HTERT RPE-1 (cell line): Measurements from ENCODE around the gene ABCA6.

Experiments used
- in situ Hi-C: fragments of 300-500 bp; cut with MboI; formaldehyde crosslinking; loops from 4 replicates; pipeline ENCODE4 v1.14.3; 2020; ENCODE audit warnings: low sequenced_read_pairs

Gene ABCA6

DNA sequence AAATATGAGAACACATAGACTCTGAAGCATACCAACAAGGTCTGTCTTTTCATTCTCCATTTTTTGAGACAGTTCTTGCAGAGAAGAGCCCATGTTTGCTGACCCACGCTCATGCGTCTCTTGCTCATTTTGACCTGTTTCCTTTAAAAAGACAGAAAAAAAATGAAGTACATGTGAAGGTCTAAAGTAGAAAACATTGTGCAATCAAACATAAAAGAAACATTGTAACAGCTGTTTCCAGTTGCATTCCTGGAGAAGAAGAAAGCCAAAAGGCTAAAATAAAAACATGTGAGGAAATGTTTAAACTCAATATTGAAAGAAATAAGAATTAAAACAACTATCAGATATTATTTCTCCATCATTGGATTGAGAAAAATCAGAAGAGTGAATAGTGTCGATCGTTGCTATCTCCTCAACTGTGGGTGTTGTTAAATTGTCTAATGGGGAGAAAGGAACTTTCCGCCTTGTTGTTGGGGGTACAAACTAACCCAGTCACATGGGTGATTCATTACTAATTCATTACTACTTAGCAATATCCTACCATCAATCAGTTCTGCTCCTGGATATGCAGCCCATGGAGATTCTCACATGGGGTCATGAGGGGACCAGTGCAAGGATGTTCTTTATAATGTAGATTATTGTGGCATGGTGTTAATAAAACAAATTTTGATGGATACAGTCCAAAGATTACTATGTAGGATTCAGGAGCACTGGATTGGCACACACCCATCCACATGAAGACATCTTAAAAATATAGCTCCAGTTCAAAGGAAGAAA, 90.5 kb downstream of the ABCA6 start:
- in situ Hi-C loops: no loop called here

- in situ Hi-C loops: no loop called here
These were observed 93.1 kb downstream of the ABCA6 start for GRCh38 chr17:69048634-69049033.

- in situ Hi-C loops: no loop called here
These were observed 94.1 kb downstream of the ABCA6 start for GRCh38 chr17:69047368-69048263.

DNA sequence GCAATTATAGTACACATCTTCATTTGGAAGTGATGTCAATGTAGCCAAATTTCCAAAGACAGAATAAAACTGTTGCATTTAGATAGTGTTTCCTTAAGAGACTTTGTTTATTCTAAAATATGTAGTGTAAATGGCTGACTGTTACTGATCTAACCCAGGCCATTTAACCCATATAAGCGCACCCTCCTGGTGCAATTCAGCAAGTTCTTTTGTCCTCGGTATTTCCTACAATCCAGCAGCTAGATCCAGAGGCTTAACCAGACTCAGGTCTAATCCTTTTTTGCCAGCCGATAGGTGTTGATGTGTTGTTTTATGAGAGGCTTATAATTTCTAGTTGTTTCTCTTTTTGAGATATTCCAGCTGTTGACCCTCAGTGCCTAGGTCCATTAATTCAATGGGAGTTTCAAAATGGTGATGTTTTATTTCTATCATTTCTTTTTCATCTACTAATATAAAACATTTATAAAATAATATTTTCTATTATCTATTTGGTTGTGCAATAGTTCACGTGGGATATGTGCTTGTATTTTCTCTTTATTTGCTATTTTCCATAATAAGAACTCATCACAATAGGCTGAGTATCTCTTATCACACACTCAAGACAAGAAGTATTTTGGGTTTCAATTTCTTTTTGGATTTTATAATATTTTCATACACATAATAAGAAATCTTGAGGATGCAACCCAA, 95.4 kb downstream of the ABCA6 start:
- in situ Hi-C loops: no loop called here

DNA sequence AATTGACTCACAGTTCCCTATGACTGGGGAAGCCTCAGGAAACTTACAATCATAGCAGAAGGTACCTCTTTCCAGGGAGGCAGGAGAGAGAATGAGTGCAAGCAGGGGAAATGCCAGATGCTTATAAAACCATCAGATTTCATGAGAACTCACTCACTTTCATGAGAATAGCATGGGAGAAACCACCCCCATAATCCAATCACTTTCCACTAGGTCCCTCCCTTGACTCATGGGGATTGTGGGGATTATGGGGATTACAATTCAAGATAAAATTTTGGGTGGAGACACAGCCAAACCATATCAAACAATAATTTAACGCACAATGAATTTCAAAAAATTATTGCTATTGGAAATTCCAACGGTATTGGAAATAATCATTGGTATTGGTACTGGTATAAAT, 96.0 kb downstream of the ABCA6 start:
- in situ Hi-C loops: no loop called here

GRCh38 chr17:69044371-69044770, 97.3 kb downstream of the ABCA6 start:
- in situ Hi-C loops: no loop called here

DNA sequence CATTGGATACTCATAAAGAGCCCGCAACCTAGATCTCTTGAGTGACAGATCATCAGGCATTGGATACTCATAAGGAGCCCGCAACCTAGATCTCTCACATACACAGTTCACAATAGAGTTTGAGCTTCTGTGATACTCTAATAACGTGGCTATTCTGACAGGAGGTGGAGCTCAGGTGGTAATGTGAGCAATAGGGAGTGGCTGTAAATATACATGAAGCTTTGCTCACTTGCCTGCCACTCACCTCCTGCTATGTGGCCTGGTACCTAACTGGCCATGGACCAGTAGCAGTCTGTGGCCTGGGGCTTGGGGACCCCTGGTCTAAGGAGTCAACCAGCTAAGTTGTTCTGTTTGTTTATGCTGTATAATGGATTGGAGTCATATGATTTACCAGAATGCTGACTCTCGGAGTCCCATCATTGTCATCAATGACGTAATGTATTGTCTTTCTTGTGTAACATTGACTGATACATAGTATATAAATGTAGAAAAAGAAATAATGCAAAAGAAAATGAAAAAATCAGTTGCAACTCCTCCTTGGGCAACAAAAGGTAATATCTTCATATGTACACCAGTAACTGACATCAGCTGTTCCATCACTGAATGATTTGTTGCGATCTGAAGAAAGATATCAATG, 98.5 kb downstream of the ABCA6 start:
- in situ Hi-C loops: no loop called here

DNA sequence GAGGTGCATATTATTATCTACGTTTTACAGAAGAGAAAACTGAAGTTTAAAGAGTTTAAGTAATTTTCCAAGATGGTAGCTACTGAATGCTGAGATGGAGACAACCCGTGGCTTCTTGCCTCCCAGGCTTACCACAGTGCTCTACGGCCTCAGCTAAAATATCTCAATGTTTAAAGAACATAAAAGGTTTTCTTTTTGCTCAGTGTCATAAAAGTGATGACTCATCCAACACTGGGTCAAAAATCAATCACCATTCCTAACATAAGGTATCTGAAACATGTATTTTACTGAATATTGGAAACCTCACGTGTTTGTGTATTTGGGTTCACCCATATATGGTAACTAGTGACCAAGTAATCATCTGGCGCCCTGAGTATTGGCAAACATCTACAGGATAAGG, 99.4 kb downstream of the ABCA6 start:
- in situ Hi-C loops: no loop called here

- in situ Hi-C loops: no loop called here
These were observed 109.9 kb downstream of the ABCA6 start for GRCh38 chr17:69031839-69032238.

DNA sequence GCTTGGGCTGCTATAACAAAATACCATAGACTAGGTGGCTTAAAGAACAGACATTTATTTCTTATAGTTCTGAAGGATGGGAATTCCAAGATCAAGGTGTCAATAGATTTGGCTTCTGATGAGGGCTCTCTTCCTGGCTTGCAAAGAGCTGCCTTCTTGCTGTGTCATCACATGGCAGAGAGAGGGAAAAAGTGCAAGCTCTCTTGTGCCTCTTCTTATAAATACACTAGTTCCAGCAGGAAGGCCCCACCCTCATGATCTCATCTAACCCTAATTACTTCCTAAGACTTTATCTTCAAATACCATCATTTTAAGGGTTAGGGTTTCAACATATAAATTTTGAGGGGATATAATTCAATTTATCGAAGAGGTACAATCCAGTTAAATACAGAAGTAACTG, 111.5 kb downstream of the ABCA6 start:
- in situ Hi-C loops: no loop called here
